ENCODE data around the gene CELF4.

- TF ChIP-seq CTCF (IDR thresholded peaks at IDR 0.05) (no peak), POLR2A (IDR thresholded peaks at IDR 0.05) (no peak)
Measured at GRCh38 chr18:37336568-37337285, 228.9 kb downstream of the CELF4 start.
